HPDE6-E6E7 (cell line): ENCODE data around the gene MOB2.
A peak's percentile ranks its signal among the peaks of the same experiment; 100 is the strongest.
"Not testable (repeated sequence)": the region's sequence is repeated elsewhere in the genome, so short reads cannot be mapped to it uniquely, and the experiment has no call there.

Source experiments
- DNase-seq: peaks from one replicate; pipeline ENCODE4 v3.0.0; 2011; ENCODE audit warnings: missing footprints; ENCODE audit errors: extremely low spot score

MOB2 gene

GRCh38 chr11:1518301-1518700 is 31.7 kb upstream of the MOB2 start:
- no peak for DNase-seq

GRCh38 chr11:1517117-1518005 is 30.8 kb upstream of the MOB2 start:
- no peak for DNase-seq

- no peak for DNase-seq
Measured at GRCh38 chr11:1516273-1517067, 29.9 kb upstream of the MOB2 start.

GRCh38 chr11:1515082-1516060 is 28.8 kb upstream of the MOB2 start:
- DNase-seq: peak; percentile 74

GRCh38 chr11:1514336-1515061 is 27.9 kb upstream of the MOB2 start:
- no peak for DNase-seq

- DNase-seq: no peak
Measured at GRCh38 chr11:1513326-1514296, 27.0 kb upstream of the MOB2 start.

- DNase-seq: not testable (repeated sequence)
Measured at GRCh38 chr11:1512531-1513258, 26.1 kb upstream of the MOB2 start.

DNA sequence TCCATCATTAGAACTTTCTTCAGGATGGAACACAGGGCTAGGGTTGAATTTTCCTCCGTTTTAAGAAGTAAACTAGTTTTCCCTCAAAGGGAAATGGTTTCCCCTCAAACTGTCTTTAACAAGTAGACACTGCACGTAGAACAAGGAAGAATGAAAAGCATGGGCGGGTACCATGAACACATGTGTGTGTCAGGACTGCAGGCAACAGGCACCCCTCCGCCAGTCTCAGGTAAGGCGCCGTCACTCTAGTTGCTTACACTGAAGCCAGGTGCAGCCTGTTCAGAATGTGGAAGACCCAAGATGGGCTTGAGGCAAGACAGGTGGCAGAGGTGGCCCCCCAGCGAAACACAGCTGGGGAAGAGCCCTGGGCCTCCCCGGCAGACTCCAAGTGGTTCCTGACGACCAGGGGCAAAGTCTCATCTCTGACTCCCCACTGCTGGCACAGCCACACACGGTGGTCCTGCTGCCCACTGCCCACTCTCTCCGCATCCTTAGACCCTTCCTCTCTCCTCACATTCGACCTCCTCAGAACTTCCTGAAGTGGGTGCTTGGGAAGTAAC is 25.4 kb upstream of the MOB2 start:
- no peak for DNase-seq

GRCh38 chr11:1510928-1511327 is 24.3 kb upstream of the MOB2 start:
- no peak for DNase-seq

GRCh38 chr11:1510351-1510750 is 23.8 kb upstream of the MOB2 start:
- not testable (repeated sequence) for DNase-seq

DNA sequence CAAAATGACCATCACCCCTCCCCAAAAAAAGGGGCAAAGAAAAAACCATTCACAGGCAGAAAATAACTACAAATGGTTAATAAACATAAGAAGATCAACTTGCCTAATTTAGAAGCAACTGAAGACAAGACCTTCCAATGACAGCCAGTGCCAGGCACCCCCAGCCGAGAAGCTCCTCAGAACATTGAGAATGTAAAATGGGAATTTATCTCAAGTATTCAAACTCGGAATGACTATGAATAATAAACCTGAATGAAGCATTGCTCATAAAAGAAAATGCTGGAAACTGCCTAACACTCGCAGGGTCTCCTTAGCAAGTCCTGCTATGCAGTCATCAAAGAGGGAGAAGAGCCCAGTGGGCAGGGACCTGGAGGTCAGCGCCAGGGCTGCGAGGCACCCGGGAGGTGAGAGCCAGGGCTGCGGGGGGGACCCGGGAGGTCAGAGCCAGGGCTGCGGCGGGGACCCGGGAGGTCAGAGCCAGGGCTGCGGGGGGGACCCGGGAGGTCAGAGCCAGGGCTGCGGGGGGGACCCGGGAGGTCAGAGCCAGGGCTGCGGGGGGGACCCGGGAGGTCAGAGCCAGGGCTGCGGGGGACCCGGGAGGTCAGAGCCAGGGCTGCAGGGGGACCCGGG is 23.2 kb upstream of the MOB2 start:
- DNase-seq: no peak

GRCh38 chr11:1508986-1509385 is 22.4 kb upstream of the MOB2 start:
- DNase-seq: no peak

DNA sequence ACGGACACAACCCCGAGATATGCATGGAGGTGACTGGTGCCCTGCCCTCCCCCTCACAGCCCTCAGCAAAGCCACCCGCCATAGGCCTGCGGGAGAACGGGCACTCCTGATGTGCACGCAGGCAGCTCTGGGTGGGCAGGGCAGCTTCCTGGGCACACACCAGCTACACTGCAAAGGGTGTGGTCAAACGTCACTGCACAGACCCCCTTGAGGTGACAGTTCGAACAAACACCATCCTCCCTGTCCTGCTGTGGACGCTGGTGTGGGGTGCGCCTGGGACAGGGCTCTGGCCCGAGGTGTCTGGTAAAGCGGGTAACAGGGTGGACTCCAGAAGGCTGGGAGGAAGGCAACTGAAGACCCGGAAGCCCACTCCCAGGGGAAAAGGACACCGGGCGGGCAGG is 21.9 kb upstream of the MOB2 start:
- DNase-seq: no peak

DNA sequence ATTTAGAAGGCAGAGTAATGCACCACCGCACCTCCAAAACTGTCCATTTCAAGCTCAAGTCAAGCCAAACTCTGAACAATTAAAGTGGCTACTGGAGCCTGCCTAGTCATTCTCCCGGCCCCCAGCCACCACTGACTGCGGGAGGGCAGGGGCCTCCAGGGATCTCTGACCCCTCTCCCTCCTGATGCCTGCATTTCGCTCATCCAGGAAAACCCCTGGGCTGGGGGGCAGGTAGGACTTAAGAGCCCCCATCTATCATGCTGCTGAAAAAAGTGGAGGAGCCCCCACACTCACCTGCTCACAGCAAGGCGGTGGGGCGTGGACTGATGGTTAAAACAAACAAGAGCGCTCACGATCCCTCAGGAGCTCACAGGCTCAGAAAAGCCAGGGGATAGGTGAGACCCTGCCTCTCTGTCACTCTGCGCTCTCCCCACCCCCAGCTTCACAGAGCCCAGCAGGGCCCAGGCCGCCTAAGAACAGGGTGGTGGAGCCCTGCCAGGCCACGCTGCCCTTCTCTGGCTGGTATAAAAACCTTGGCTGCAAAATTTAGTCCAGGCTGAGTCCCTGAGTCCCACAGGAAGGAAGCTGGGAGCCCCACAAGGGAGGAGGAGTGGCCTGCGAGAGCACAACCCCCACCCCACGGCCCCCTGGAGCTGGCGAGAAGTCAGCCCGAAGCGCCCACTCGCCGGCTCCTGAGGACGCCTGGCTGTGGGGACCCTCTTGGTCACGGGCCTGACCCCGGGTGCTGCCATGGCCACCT is 21.0 kb upstream of the MOB2 start:
- DNase-seq: no peak

DNA sequence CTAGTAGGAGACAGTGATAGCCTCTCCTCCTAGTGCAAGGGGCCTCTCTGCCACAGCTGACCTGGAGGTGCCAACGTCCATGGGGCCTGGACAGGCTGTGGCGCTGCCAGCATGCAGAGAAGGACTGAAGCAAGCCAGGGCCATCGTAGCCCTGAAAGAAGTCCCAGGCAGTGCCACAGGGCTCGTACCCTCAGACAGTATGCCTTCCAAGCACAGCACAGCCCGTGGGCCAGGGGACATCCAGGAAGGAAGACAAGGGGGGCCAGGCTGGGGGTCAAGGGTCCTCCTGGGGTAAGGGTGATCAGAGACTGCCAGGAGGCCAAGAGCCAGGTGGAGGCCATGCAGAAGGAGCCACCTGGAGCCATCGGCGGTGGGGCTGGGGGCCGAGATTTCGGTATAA is 20.4 kb upstream of the MOB2 start:
- no peak for DNase-seq

GRCh38 chr11:1505480-1505879 is 18.9 kb upstream of the MOB2 start:
- DNase-seq: no peak

DNA sequence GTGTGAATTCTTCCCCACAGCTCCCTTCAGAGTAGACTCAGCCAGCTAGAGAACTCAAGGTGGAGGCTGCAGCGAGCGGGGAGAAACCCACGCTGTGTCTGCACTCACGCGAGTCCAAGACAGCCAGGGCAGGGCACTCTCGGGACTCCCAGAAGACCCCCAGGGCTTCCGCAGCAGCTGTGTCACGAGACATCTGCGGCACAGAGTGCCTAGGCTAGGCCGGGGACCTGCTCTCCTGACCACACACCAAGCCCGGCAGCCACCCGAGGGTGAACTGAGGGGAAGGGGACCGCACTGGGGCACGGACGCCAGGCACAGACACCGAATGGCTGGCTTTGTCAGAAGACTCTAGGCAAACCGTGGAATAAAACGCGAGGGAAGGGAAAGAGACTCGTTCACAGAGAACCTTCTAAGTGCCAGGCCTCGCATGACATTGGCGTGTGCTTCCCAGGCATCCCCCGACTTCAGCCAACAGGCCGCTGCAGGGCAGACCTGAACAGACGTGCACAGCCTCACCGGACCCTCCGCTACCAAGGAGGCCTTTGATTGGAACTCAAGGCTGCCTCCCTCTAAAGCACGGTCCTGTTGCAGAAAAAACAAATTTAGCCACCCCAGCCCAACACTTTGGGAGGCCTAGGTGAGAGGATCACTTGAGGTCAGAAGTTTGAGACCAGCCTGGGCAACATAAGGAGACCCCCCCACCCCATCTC is 18.2 kb upstream of the MOB2 start:
- no peak for DNase-seq
